Peyer's patch (tissue), 4 donors: Measurements from ENCODE around the gene LAMC3. TPM values are rescaled to one million over a fixed set of nuclear protein-coding genes. Genes with fewer than 3 reads are reported as not detected.

ENCODE experiments used
- DNase-seq, 3 donors: peaks; one replicate each; pipeline ENCODE4 v3.0.0-alpha.2; 2017 to 2019
- H3K27ac ChIP-seq, 4 donors: fragments of 200-600 bp; sonication (generic); one replicate each; pipeline ENCODE4 v1.5.1; 2016 to 2019
- H3K27me3 ChIP-seq, 2 donors: fragments of 200-600 bp; sonication (generic); one replicate each; pipeline ENCODE4 v1.5.1; 2019
- H3K36me3 ChIP-seq, 3 donors: fragments of 200-600 bp; sonication (generic); one replicate each; pipeline ENCODE4 v1.5.1; 2016 to 2019
- H3K4me1 ChIP-seq, 4 donors: fragments of 200-600 bp; sonication (generic); one replicate each; pipeline ENCODE4 v1.5.1; 2016 to 2019
- H3K4me3 ChIP-seq, 4 donors: fragments of 200-600 bp; sonication (generic); 1 replicate in 3 of 4; 2 replicates in 1 of 4; pipeline ENCODE4 v1.5.1; 2016 to 2019; ENCODE audit warnings: mild to moderate bottlenecking in 1 of 4
- H3K9me3 ChIP-seq, 4 donors: fragments of 200-600 bp; sonication (generic); one replicate each; pipeline ENCODE4 v1.5.1; 2016 to 2019; ENCODE audit warnings: mild to moderate bottlenecking in 1 of 4
- POLR2A ChIP-seq, 2 donors: fragments of 450-650 bp; IDR thresholded peaks; one replicate each; pipeline ENCODE4 v1.5.1; 2017; ENCODE audit warnings: antibody characterized with exemption in 2 of 2, mild to moderate bottlenecking in 2 of 2, moderate library complexity in 2 of 2
- total RNA-seq, 4 donors: library from RNA; depleted of rRNA; stranded (reverse); fragments of >200 nt; gene quantifications; one replicate each; pipeline ENCODE4 v1.1.0, GENCODE V29; 2016
- TF ChIP-seq, protein P1 (sequence below), 6 experiments: fragments of 450-650 bp in 4 of 6; fragments of 200-600 bp in 2 of 6; sonication (generic) in 1 of 6; IDR thresholded peaks; one replicate each; pipeline ENCODE4 v1.5.1; 2017 to 2019; ENCODE audit warnings: antibody characterized with exemption in 6 of 6, mild to moderate bottlenecking in 3 of 6, moderate library complexity in 1 of 6

Gene LAMC3
- total RNA-seq, 4 donors from 2014 or later = 1.6 to 4.1 (median 3.9) TPM; not detected in 1

DNA sequence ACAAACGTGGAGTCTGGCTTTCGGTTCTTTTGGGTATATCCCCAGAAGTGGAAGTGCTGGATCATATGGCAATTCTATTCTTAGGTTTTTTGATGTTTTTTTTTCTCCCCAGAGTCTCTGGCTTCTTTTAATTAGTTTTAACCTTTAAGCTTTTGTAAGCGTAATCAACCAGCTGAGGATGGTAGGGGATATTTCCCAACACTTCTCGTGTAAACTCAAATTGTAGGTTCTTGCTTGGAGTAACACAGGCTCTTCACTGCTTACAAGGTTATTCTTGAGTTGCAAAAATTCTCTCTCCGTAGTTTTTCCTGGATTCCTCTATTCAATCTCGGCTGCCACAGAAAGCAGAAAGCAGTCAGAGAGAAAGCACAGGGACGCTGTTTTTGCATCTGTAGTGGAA is 11.9 kb downstream of the LAMC3 start:
- Histone ChIP-seq H3K4me1 (no peaks in the 10 kb centered on the region), H3K27me3 (no peaks in the 10 kb centered on the region), H3K36me3 (no peaks in the 10 kb centered on the region), H3K9me3 (no peaks in the 10 kb centered on the region), H3K27ac (no peak overlapping the region), H3K4me3 (no peak overlapping the region)
- no peak for DNase-seq
- TF ChIP-seq POLR2A (IDR thresholded peaks at IDR 0.05) = no peak
- TF ChIP-seq, protein P1, sequence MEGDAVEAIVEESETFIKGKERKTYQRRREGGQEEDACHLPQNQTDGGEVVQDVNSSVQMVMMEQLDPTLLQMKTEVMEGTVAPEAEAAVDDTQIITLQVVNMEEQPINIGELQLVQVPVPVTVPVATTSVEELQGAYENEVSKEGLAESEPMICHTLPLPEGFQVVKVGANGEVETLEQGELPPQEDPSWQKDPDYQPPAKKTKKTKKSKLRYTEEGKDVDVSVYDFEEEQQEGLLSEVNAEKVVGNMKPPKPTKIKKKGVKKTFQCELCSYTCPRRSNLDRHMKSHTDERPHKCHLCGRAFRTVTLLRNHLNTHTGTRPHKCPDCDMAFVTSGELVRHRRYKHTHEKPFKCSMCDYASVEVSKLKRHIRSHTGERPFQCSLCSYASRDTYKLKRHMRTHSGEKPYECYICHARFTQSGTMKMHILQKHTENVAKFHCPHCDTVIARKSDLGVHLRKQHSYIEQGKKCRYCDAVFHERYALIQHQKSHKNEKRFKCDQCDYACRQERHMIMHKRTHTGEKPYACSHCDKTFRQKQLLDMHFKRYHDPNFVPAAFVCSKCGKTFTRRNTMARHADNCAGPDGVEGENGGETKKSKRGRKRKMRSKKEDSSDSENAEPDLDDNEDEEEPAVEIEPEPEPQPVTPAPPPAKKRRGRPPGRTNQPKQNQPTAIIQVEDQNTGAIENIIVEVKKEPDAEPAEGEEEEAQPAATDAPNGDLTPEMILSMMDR (IDR thresholded peaks at IDR 0.05) = no peak

DNA sequence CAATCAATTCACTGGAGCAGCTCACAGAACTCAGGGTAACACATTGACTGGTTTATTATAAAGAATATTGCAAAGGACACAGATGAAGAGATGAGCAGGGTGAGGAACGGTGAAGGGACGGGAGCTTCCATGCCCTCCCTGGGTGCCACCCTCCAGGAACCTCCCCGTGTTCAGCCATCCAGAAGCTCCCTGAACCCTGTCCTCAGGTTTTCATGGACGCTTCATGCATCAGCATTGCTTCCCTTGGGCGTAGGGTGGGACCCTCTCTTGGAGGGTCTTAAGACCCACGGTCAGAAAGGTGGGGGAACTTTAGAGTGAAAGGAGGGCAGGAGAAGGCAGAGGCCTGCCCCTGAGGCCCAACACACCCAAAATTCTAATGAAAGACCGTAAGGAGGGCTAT is 12.8 kb downstream of the LAMC3 start:
- Histone ChIP-seq H3K4me3 (no peak overlapping the region), H3K9me3 (no peaks in the 10 kb centered on the region), H3K27me3 (no peaks in the 10 kb centered on the region), H3K4me1 (no peaks in the 10 kb centered on the region), H3K27ac (no peak overlapping the region), H3K36me3 (no peaks in the 10 kb centered on the region)
- DNase-seq = no peak
- TF ChIP-seq POLR2A (IDR thresholded peaks at IDR 0.05) = no peak
- TF ChIP-seq, protein P1 (IDR thresholded peaks at IDR 0.05) = no peak

DNA sequence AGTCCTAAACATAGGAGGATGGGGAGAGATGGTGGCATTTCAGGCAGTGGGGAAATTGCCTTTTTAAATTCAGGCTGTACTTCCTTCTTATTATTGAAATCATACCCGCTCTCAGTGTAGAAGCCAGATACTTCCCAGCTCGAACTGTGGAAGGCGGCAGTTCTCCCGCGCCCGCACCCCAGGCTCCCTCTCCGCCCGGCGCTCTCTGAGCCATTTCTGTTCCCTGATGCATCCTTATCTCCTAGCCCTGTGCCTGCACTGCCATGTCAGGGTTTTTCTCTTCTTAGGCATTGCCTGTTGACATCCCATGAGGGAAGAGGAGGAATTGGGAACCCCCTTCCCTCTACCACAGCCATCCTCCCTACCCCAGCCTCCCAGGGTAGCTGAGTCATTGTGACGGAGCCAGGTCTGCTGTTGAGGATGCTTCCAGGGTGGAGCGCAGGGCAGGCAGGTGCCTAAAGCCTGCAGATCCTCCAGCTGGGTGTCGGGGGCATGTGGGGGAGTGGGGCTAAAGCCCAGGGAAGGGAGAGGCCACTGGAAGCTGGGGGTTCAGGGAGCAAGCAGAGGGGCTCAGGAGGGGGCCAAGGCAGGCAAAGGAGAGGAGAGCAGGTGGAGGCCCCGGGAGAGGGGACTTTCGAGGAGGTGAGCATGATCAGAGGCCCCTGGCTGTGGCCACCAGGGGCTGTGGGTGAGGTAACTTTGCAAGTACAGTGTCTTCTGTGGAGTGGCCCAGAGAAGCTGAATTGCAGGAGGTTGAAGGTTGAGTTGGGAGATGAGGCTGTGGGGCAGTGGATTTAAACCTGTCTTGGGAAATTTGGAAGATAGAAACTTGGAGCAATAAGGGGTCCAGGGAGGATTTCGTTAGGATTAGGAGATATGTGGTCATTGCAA is 16.2 kb downstream of the LAMC3 start:
- H3K4me1 ChIP-seq = no peaks in the 10 kb centered on the region
- no peak for DNase-seq
- H3K9me3 ChIP-seq = no peaks in the 10 kb centered on the region
- TF ChIP-seq, protein P1 (IDR thresholded peaks at IDR 0.05) = no peak
- TF ChIP-seq POLR2A (IDR thresholded peaks at IDR 0.05) = no peak
- H3K4me3 ChIP-seq = no peak overlapping the region
- H3K27ac ChIP-seq = no peak overlapping the region
- H3K27me3 ChIP-seq = no peaks in the 10 kb centered on the region
- H3K36me3 ChIP-seq = no peaks in the 10 kb centered on the region

DNA sequence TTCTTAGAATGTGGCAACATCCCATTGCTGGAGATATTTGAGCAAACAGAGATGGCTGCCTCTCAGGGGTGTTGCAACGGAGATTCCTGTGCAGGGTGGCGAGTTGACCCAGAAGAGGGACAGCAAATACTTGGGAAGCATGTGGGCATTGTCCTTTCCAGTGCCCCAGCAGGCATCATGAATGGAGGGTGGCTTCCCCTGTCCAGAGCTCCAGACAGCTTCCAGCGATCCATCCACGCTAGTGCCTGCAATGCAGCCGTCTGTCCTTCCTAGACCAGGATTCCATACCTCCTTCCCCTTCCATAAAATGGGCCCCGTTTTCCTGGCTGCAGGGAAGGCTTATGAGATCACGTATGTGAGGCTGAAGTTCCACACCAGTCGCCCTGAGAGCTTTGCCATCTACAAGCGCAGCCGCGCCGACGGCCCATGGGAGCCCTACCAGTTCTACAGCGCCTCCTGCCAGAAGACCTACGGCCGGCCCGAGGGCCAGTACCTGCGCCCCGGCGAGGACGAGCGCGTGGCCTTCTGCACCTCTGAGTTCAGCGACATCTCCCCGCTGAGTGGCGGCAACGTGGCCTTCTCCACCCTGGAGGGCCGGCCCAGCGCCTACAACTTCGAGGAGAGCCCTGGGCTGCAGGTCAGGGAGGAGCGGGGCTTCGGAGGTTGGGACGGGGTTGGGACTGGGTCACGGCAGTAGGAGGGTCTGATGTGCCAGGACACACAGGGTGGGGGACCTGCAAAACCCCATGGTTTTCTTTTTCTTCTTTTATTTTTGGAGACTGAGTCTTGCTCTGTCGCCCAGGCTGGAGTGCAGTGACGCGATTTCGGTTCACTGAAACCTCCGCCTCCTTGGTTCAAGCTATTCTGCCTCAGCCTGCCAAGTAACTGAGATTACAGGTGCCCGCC is 17.2 kb downstream of the LAMC3 start:
- TF ChIP-seq, protein P1 (IDR thresholded peaks at IDR 0.05) = no peak
- no peak for TF ChIP-seq POLR2A (IDR thresholded peaks at IDR 0.05)
- no peak overlapping the region for H3K27ac ChIP-seq
- H3K9me3 ChIP-seq = no peaks in the 10 kb centered on the region
- no peak overlapping the region for H3K4me3 ChIP-seq
- peak in 1 of 3 donors; percentile 35 for DNase-seq
- H3K27me3 ChIP-seq = no peaks in the 10 kb centered on the region
- no peaks in the 10 kb centered on the region for H3K4me1 ChIP-seq
- no peaks in the 10 kb centered on the region for H3K36me3 ChIP-seq

DNA sequence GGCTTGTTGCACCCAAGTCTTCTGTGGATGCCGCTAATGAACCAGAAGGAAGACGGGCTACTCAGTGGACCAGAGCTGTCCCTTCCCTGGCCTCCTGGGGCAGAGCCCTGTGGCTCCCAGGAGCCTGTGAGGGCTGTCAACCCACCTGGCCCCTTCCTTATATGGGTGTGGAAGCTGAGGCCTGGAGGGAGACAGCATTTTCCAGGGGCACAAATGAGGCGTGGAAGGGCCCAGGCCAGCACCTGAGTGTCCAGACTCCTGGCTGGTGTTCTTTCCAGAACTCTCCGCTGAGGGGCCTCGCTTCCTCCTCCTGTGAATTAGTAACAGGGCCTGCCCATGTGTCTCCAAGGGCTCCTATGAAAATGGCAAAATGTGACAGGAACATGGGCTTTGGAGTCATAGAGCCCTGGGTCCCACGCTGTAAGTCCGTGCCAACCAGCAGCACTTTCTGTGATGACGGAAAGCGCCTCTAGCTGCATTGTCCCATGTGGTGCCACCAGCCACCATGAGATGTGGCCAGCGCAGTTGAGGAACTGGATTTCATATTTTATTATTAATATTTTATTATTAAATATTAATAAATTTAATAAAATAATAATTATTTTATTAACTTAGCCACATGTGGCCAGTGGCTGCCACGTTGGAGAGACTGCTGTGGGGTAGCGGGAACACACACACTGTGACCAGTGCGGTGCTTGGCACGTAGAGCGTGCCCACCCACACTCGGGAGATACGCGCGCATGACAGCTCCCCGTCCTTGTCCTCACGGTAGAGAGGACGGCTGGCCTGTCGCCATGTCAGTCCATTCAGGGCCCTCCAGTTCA is 18.3 kb downstream of the LAMC3 start:
- Histone ChIP-seq H3K27ac (no peak overlapping the region), H3K36me3 (no peaks in the 10 kb centered on the region), H3K9me3 (no peaks in the 10 kb centered on the region), H3K4me3 (no peak overlapping the region), H3K27me3 (no peaks in the 10 kb centered on the region), H3K4me1 (no peaks in the 10 kb centered on the region)
- peak in 1 of 3 donors; percentile 36 for DNase-seq
- TF ChIP-seq, protein P1 (IDR thresholded peaks at IDR 0.05) = no peak
- TF ChIP-seq POLR2A (IDR thresholded peaks at IDR 0.05) = no peak
